Activated naive CD4-positive, alpha-beta T cell treated with anti-CD3 and anti-CD28 coated beads, Interleukin-2, amount 50 U/mL, for 24 hours (primary cell): ENCODE results near the gene CCDC197.

Experiments
- H3K27ac Mint-ChIP-seq: one replicate; pipeline ENCODE4 v1.8.0; 2021; ENCODE audit warnings: mild to moderate bottlenecking, mixed read lengths
- H3K27me3 Mint-ChIP-seq: one replicate; pipeline ENCODE4 v1.8.0; 2021; ENCODE audit warnings: mixed read lengths
- H3K36me3 Mint-ChIP-seq: one replicate; pipeline ENCODE4 v1.8.0; 2021; ENCODE audit warnings: mixed read lengths
- H3K4me1 Mint-ChIP-seq: one replicate; pipeline ENCODE4 v1.8.0; 2021; ENCODE audit warnings: mixed read lengths
- H3K4me3 Mint-ChIP-seq: one replicate; pipeline ENCODE4 v1.8.0; 2021; ENCODE audit warnings: mild to moderate bottlenecking, mixed read lengths
- H3K9me3 Mint-ChIP-seq: one replicate; pipeline ENCODE4 v1.8.0; 2021; ENCODE audit warnings: mixed read lengths

Gene CCDC197

GRCh38 chr14:93997082-93997481 lies at the start of gene CCDC197:
CCDC197 (plus strand) TSS chr14:93997301; CDS start chr14:93998132, 831 bp downstream.
- Mint-ChIP-seq H3K27ac (peak within 1 kb of the TSS; percentile 59), H3K4me3 (no peak within 1 kb of the TSS), H3K9me3 (no peaks in the 10 kb centered on the region), H3K27me3 (no peaks in the 10 kb centered on the region), H3K4me1 (peaks cover 16% of the 10 kb centered on the region), H3K36me3 (no peaks in the 10 kb centered on the region)

GRCh38 chr14:93949511-93950075 lies 47.5 kb upstream of the CCDC197 start:
- H3K27ac Mint-ChIP-seq: no peak overlapping the region

GRCh38 chr14:93950948-93951634 lies 46.0 kb upstream of the CCDC197 start:
- Mint-ChIP-seq H3K36me3 (no peaks in the 10 kb centered on the region), H3K27ac (no peak overlapping the region), H3K4me3 (no peak overlapping the region), H3K4me1 (peaks cover 25% of the 10 kb centered on the region), H3K27me3 (no peaks in the 10 kb centered on the region), H3K9me3 (no peaks in the 10 kb centered on the region)

More at GRCh38 chr14:93949511-93950075, 47.5 kb upstream of the CCDC197 start:
- Mint-ChIP-seq H3K27me3 (no peaks in the 10 kb centered on the region), H3K4me3 (no peak overlapping the region), H3K36me3 (no peaks in the 10 kb centered on the region), H3K9me3 (no peaks in the 10 kb centered on the region), H3K4me1 (peaks cover 12% of the 10 kb centered on the region)

- no peak overlapping the region for H3K4me3 Mint-ChIP-seq
- no peaks in the 10 kb centered on the region for H3K36me3 Mint-ChIP-seq
- peaks cover 32% of the 10 kb centered on the region for H3K4me1 Mint-ChIP-seq
- H3K27ac Mint-ChIP-seq: no peak overlapping the region
- H3K27me3 Mint-ChIP-seq: no peaks in the 10 kb centered on the region
- no peaks in the 10 kb centered on the region for H3K9me3 Mint-ChIP-seq
These were observed 45.2 kb upstream of the CCDC197 start for GRCh38 chr14:93951635-93952540.

GRCh38 chr14:93952829-93953228 lies 44.3 kb upstream of the CCDC197 start:
- H3K27me3 Mint-ChIP-seq: no peaks in the 10 kb centered on the region
- H3K36me3 Mint-ChIP-seq: no peaks in the 10 kb centered on the region
- no peak overlapping the region for H3K4me3 Mint-ChIP-seq
- peaks cover 40% of the 10 kb centered on the region for H3K4me1 Mint-ChIP-seq
- H3K9me3 Mint-ChIP-seq: no peaks in the 10 kb centered on the region
- no peak overlapping the region for H3K27ac Mint-ChIP-seq

GRCh38 chr14:93953263-93953662 lies 43.8 kb upstream of the CCDC197 start:
- Mint-ChIP-seq H3K4me3 (no peak overlapping the region), H3K4me1 (peaks cover 44% of the 10 kb centered on the region), H3K27me3 (no peaks in the 10 kb centered on the region), H3K36me3 (no peaks in the 10 kb centered on the region), H3K9me3 (no peaks in the 10 kb centered on the region), H3K27ac (no peak overlapping the region)

- H3K4me1 Mint-ChIP-seq: peaks cover 51% of the 10 kb centered on the region
- H3K36me3 Mint-ChIP-seq: no peaks in the 10 kb centered on the region
- H3K27ac Mint-ChIP-seq: no peak overlapping the region
These were observed 43.2 kb upstream of the CCDC197 start for GRCh38 chr14:93953739-93954515.

GRCh38 chr14:93954516-93954830 lies 42.6 kb upstream of the CCDC197 start:
- Mint-ChIP-seq H3K27ac (no peak overlapping the region), H3K4me3 (peak overlapping the region; percentile 76), H3K27me3 (no peaks in the 10 kb centered on the region), H3K36me3 (peaks cover 2% of the 10 kb centered on the region), H3K9me3 (no peaks in the 10 kb centered on the region), H3K4me1 (peaks cover 56% of the 10 kb centered on the region)

More at GRCh38 chr14:93953739-93954515, 43.2 kb upstream of the CCDC197 start:
- H3K4me3 Mint-ChIP-seq: no peak overlapping the region
- H3K27me3 Mint-ChIP-seq: no peaks in the 10 kb centered on the region
- no peaks in the 10 kb centered on the region for H3K9me3 Mint-ChIP-seq

- H3K36me3 Mint-ChIP-seq: peaks cover 2% of the 10 kb centered on the region
- peak overlapping the region; percentile 76 for H3K4me3 Mint-ChIP-seq
- no peaks in the 10 kb centered on the region for H3K27me3 Mint-ChIP-seq
- peak overlapping the region; percentile 80 for H3K27ac Mint-ChIP-seq
- H3K9me3 Mint-ChIP-seq: no peaks in the 10 kb centered on the region
- H3K4me1 Mint-ChIP-seq: peaks cover 64% of the 10 kb centered on the region
These were observed 41.9 kb upstream of the CCDC197 start for GRCh38 chr14:93954900-93955849.

- Mint-ChIP-seq H3K36me3 (peaks cover 2% of the 10 kb centered on the region), H3K27ac (peak overlapping the region; percentile 86), H3K27me3 (no peaks in the 10 kb centered on the region), H3K9me3 (no peaks in the 10 kb centered on the region), H3K4me1 (peaks cover 70% of the 10 kb centered on the region), H3K4me3 (peak overlapping the region; percentile 19)
These were observed 41.1 kb upstream of the CCDC197 start for GRCh38 chr14:93955850-93956481.

GRCh38 chr14:93956514-93957332 lies 40.4 kb upstream of the CCDC197 start:
- H3K27me3 Mint-ChIP-seq: no peaks in the 10 kb centered on the region
- peaks cover 77% of the 10 kb centered on the region for H3K4me1 Mint-ChIP-seq
- H3K9me3 Mint-ChIP-seq: no peaks in the 10 kb centered on the region
- H3K4me3 Mint-ChIP-seq: peak overlapping the region; percentile 44
- H3K27ac Mint-ChIP-seq: peak overlapping the region; percentile 59
- peaks cover 2% of the 10 kb centered on the region for H3K36me3 Mint-ChIP-seq

GRCh38 chr14:93957333-93957710 lies 39.8 kb upstream of the CCDC197 start:
- Mint-ChIP-seq H3K4me1 (peaks cover 80% of the 10 kb centered on the region), H3K36me3 (peaks cover 2% of the 10 kb centered on the region), H3K4me3 (peak overlapping the region; percentile 44), H3K9me3 (no peaks in the 10 kb centered on the region), H3K27me3 (no peaks in the 10 kb centered on the region), H3K27ac (peak overlapping the region; percentile 77)

GRCh38 chr14:93957751-93958566 lies 39.1 kb upstream of the CCDC197 start:
- no peaks in the 10 kb centered on the region for H3K9me3 Mint-ChIP-seq
- no peaks in the 10 kb centered on the region for H3K27me3 Mint-ChIP-seq
- H3K4me3 Mint-ChIP-seq: no peak overlapping the region
- H3K36me3 Mint-ChIP-seq: peaks cover 2% of the 10 kb centered on the region
- peak overlapping the region; percentile 99 for H3K27ac Mint-ChIP-seq
- H3K4me1 Mint-ChIP-seq: peaks cover 82% of the 10 kb centered on the region
